Urinary bladder (tissue), 4 donors: ENCODE data around the gene KCNAB2. TPM values are rescaled to one million over a fixed set of nuclear protein-coding genes. Genes with fewer than 3 reads are reported as not detected.
A peak's percentile ranks its signal among the peaks of the same experiment; 100 is the strongest.
"Not testable (repeated sequence)": the region's sequence is repeated elsewhere in the genome, so short reads cannot be mapped to it uniquely, and the experiment has no call there.

Experiments
- DNase-seq: peaks from one replicate; pipeline ENCODE4 v3.0.0-alpha.2; 2015; ENCODE audit errors: extremely low spot score
- H3K27ac ChIP-seq: one replicate; pipeline ENCODE4 v1.5.1; 2013; ENCODE audit warnings: low read depth, mild to moderate bottlenecking, moderate library complexity
- H3K36me3 ChIP-seq: one replicate; pipeline ENCODE4 v1.6.1; 2013; ENCODE audit warnings: mild to moderate bottlenecking, moderate library complexity; ENCODE audit not compliant: insufficient read depth
- H3K4me1 ChIP-seq: one replicate; pipeline ENCODE4 v1.6.1; 2013; ENCODE audit warnings: mild to moderate bottlenecking, moderate library complexity; ENCODE audit not compliant: insufficient read depth
- H3K4me3 ChIP-seq: one replicate; pipeline ENCODE4 v1.5.1; 2013; ENCODE audit warnings: low read depth, low read length
- WGBS: extraction: QIAGEN DNeasy Blood & Tissue Kit; methylation state at CpG from one replicate; pipeline ENCODE4 v1.1.7; 2013; 5-methylcytosine and 5-hydroxymethylcytosine counted together
- polyA plus RNA-seq: library from polyadenylated mRNA; stranded (reverse); fragments of 200-250 nt; gene quantifications from one replicate; pipeline ENCODE4 v1.2.3, GENCODE V29; 2013
- total RNA-seq: library from RNA; depleted of rRNA; stranded (reverse); fragments of >200 nt; gene quantifications from one replicate; pipeline ENCODE4 v1.2.3, GENCODE V29; 2014
- donor health status: healthy with polysubstance abuse.
- donor health status: healthy.

The KCNAB2 gene
- total and polyA plus RNA-seq, 2 donors, result 3.8 to 13.0 TPM

DNA sequence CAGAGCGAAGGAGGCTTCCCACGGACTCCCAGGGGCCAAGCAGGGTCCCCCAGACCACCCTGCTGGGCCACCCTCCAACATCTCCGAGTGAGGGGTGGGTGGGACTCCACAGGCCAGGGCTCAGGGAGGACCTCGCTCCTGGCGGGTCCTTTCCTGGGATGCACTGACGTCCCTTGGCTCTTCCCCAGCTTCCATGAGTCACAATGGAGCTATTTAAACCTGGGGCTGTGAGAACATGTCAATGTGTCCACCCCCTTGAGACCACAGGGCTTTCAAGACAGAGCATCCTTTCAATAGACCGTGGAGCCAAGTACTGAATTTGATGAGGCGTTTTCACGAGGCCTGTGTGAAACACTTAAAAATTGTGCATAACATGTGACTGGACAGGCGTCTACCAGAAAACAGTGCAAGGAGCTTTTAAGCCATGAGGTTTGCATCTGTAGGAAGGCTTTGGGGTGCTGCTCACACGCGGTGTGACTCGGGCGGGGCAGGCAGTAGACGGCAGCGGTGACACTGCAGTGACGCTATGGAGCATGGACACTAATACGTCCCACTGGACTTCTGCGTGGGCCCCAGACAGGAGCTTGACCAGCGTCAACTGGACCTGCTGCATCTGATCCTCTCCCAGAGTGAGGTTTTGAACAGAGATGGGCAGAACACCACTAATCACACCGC lies 29.4 kb upstream of the KCNAB2 start:
- no peak overlapping the region for H3K27ac ChIP-seq
- 78% methylated on average over 21 of the region's 21 CpGs for WGBS

DNA sequence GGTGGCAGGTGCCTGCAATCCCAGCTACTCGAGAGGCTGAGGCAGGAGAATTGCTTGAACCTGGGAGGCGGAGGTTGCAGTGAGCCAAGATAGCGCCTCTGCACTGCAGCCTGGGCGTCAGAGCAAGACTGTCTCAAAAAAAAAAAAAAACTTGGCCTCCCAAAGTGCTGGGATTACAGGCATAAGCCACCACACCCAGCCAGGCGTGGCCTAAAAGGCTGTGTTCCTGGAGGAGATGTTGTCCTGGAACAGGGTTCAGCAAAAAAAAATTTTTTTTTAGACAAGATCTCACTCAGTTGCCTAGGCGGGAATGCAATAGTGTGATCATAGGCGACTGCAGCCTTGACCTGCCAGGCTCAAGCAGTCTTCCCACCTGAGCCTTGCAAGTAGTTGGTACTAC lies 28.0 kb upstream of the KCNAB2 start:
- not testable (repeated sequence) for H3K36me3 ChIP-seq, H3K4me1 ChIP-seq, H3K4me3 ChIP-seq, H3K27ac ChIP-seq, DNase-seq
- WGBS, result 73% methylated on average over 7 of the region's 7 CpGs

More for the DNA sequence above, 29.4 kb upstream of the KCNAB2 start:
- Histone ChIP-seq H3K4me1 (no peaks in the 10 kb centered on the region), H3K4me3 (no peak overlapping the region), H3K36me3 (no peaks in the 10 kb centered on the region)
- no peak for DNase-seq

DNA sequence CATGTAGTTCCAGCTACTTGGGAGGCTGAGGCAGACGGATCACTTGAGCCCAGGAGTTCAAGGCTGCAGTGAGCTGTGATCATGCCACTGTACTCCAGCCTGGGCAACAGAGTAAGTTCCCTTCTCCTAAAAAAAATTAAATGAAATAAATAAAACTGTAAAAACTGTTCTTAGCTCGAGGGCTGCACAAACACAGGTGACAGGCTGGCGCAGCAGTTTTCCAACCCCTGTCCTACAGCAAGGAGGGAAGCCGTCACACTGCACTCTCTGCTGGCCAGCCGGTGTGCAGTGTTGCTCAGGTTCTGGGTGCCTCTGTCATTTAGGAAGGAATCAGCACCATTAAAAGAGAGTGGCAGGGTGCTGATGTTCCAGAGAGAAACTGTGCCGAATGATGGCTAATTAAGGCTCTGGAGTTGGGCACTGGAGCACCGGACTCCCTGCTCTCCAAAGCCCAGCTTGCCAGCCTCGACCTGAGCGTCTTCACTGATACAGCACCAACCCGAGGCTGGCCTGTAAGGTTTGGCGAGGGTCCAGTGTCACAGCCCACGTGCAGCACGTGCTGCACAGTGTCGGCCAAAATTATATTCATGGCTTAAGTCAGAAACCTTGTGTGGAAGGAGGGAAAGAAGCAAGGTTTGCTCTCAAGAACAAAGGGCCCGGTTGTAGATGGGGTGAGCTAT lies 26.4 kb upstream of the KCNAB2 start:
- Histone ChIP-seq H3K4me3 (no peak overlapping the region), H3K36me3 (no peaks in the 10 kb centered on the region), H3K27ac (no peak overlapping the region), H3K4me1 (no peaks in the 10 kb centered on the region)
- DNase-seq, result no peak
- 79% methylated on average over 15 of the region's 15 CpGs for WGBS

DNA sequence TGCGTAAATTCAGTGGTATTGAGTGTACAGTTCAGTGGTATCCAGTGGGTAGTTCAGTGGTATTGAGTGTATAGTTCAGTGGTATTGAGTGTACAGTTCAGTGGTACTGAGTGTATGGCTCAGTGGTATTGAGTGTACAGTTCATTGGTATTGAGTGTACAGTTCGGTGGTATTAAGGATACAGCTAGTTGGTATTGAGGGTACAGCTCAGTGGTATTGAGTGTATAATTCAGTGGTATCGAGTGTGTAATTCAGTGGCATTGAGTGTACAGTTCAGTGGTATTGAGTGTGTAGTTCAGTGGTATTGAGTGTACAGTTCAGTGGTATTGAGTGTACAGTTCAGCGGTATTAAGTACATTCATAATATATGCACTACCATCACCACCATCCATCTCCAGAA lies 23.5 kb upstream of the KCNAB2 start:
- DNase-seq, result no peak
- no peaks in the 10 kb centered on the region for H3K4me1 ChIP-seq
- H3K4me3 ChIP-seq, result no peak overlapping the region
- no peaks in the 10 kb centered on the region for H3K36me3 ChIP-seq
- H3K27ac ChIP-seq, result no peak overlapping the region
- WGBS, result 98% methylated on average over 4 of the region's 4 CpGs

DNA sequence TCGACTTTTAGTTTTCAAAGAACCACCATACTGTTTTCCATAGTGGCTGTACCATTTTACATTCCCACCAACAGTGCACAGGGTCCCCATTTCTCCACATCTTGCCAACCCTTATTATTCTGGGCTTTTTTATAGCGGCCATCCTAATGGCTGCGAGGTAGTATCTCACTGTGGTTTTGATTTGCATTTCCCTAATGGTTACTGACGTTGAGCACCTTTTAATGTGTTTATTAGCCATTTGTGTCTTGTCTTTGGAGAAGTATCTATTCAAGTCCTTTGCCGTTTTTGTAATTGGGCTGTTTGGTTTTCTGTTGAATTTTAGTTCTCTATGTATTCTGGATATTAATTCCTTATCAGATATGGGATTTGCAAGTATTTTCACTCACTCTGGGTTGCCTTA lies 22.3 kb upstream of the KCNAB2 start:
- H3K4me3 ChIP-seq, result no peak overlapping the region
- DNase-seq, result no peak
- no peak overlapping the region for H3K27ac ChIP-seq
- H3K36me3 ChIP-seq, result no peaks in the 10 kb centered on the region
- no peaks in the 10 kb centered on the region for H3K4me1 ChIP-seq
- WGBS, result 80% methylated on average over 5 of the region's 5 CpGs

DNA sequence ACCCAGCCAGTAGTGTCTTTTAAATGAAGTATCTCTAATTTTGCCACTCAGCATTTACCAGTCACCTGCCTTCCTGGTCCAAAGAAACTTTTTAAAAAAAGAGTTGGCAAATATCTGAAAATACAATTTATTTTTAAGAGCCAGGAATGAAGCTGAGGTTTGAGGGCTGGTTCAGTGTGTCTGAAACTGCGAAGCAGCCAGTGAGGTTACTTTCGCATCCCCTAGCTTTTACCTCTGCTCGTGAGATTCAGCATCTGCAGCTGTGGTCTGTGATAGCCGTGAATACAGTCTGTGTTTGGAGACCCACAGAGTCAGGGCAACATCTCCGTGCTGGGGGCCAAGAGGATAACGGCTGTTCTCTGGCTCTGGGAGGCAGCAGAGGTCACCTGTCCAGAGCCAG lies 21.3 kb upstream of the KCNAB2 start:
- Histone ChIP-seq H3K27ac (no peak overlapping the region), H3K4me3 (no peak overlapping the region), H3K4me1 (no peaks in the 10 kb centered on the region), H3K36me3 (no peaks in the 10 kb centered on the region)
- no peak for DNase-seq
- 82% methylated on average over 6 of the region's 6 CpGs for WGBS

DNA sequence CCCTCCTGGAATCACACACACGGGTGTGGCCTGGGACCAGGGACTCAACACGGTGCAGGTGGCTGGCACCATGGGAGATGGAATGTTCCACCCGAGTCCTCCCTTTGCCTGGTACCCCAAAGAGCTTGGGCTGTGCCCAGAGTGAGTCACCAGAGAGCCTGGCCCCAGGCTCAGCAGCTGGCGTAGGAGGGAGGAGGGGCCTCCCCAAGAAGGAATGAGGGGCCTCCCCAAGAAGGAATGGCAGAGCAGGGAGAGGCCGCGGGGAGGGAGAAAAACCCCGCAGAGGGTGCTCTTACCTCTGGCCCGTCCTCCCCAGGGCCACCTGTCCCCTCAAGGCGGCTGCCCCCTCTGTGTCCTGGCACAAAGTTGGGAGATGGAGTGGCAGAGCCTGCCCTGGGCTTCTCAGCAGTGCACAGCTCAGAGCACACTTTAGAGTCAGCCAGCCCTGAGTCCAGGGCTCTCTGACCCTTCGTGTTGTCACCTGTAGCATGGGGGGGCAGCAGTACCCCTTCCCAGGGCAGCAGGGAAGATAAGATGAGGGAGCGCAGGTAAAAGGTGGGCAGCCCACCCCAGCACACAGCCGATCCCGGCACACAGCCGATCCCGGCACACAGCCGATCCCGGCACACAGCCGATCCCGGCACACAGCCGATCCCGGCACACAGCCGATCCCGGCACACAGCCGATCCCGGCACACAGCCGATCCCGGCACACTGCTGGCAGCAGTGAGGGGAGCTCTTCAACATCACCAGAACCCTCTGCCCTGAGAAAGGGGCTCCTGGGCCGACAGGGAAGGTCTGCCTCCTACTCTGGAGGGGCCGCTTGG lies 20.2 kb upstream of the KCNAB2 start:
- Histone ChIP-seq H3K4me1 (no peaks in the 10 kb centered on the region), H3K36me3 (no peaks in the 10 kb centered on the region), H3K4me3 (no peak overlapping the region), H3K27ac (peak overlapping the region; percentile 14)
- no peak for DNase-seq
- WGBS, result 59% methylated on average over 29 of the region's 29 CpGs

DNA sequence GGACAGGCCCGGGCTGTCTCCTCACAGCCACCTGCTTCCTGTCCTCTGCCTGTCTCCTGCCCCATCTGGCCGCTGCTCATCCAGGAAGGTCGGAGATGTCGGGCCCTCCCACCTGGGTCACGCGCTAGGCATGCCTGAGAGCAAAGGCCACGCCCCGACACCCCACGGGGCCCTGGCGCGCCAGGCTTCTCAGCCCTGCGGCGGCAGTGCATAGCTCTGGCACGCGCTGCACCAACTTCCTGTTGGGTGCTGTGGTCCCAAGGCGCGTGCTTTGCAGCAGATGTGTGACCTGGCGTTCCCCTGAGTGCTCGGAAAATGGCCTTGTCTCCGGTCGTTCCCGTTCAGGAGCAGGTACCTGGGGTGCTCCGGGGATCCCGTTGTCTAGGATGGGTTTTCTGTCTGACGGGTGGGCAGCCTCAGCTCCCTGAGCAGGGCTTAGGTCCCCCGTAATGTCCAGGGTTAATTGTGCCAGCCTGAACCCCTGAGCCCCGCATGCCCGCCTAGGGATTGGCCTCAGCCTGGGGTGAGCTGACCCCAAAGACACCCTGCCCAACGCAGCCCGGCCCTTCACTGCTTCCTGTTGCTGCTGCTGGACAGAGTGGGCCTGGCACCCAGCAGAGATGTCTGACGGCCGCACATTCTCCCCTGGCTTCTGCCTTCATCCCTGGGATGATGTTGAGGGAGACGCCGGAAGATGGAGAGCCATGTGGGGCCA lies 19.4 kb upstream of the KCNAB2 start:
- Histone ChIP-seq H3K4me1 (no peaks in the 10 kb centered on the region), H3K4me3 (peak overlapping the region; percentile 11), H3K27ac (peak overlapping the region; percentile 14), H3K36me3 (no peaks in the 10 kb centered on the region)
- no peak for DNase-seq
- 44% methylated on average over 34 of the region's 34 CpGs for WGBS

DNA sequence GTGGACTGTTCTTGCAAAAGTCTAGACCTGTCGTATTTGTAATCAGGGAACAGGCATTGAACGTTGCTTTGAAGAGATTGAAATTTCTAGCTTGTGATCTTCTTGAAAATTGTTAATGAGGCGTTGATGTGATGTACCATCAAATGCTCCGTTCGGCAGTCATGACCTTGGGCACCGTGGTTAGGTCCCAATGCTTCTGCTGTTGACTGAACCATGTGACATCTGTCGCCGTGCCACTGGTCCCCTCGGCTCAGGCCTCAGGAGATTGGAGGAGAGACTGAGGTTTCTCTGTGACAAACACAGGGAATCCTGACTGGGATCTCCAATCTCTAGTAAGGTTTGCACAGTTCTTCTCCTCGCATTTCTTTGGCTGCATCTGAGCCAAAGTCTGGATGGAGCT lies 18.1 kb upstream of the KCNAB2 start:
- Histone ChIP-seq H3K4me1 (no peaks in the 10 kb centered on the region), H3K4me3 (no peak overlapping the region), H3K27ac (no peak overlapping the region), H3K36me3 (no peaks in the 10 kb centered on the region)
- WGBS, result 74% methylated on average over 10 of the region's 10 CpGs
- DNase-seq, result no peak

DNA sequence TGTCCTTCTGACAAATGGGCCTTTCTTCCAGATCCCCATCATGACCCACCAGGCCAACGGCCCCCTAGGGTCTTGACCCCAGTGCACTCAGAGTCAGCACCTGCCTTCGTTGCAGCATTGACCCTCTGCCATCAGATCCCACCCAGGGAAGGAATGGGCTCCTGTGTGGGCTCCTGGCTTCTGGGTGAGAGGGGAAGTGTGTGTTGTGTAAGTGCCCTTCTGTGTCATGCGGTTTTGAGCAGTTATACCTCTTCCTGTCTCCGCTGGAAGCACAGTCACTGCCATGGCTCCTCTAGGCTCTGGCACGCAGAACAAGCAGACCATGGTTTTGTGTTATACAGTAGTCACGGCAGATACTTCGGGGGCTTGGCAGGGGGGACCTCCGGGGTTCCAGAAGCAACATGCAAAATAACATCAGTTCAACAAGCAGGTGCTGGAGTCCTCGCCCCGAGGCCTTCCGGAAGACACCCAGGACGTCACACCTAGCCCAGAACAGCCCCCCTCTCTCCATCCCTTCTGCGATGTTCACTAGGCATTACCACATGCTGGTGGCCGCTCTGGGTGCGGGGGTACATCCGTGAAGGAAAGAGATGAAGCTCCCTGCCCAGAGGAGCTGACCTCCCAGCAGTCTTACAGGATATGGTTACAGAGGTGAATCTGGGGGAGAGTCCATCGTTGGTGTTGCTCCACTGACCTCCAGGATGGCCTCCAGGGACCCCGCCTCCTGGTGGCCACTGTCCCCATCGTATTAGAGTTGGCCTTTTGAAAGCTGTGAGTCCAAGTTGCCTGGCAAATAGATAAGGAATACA lies 17.4 kb upstream of the KCNAB2 start:
- DNase-seq, result no peak

DNA sequence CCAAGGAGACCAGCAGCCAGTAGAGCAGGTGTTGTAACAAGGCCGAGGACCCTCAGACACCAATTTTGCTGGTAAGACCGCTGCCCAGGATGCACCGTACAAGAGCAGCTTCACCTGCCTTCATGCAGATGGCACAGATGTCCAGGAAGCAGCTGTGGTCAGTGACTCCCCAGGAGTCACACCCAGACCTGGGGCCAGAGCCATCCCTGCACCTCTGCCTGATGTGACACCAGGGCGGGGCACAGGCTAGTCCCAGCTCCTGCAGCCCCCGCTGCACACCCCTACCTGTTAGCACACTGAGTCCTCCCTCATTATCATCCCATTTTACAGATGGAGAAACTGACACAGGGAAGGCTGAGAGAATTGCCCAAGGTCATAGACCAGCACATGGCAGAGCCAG lies 16.3 kb upstream of the KCNAB2 start:
- DNase-seq, result no peak
- no peaks in the 10 kb centered on the region for H3K36me3 ChIP-seq
- H3K27ac ChIP-seq, result no peak overlapping the region
- no peak overlapping the region for H3K4me3 ChIP-seq
- 98% methylated on average over 5 of the region's 5 CpGs for WGBS
- H3K4me1 ChIP-seq, result no peaks in the 10 kb centered on the region

More for the DNA sequence above, 17.4 kb upstream of the KCNAB2 start:
- WGBS, result 77% methylated on average over 19 of the region's 19 CpGs
- Histone ChIP-seq H3K4me1 (no peaks in the 10 kb centered on the region), H3K4me3 (no peak overlapping the region), H3K27ac (no peak overlapping the region), H3K36me3 (no peaks in the 10 kb centered on the region)

DNA sequence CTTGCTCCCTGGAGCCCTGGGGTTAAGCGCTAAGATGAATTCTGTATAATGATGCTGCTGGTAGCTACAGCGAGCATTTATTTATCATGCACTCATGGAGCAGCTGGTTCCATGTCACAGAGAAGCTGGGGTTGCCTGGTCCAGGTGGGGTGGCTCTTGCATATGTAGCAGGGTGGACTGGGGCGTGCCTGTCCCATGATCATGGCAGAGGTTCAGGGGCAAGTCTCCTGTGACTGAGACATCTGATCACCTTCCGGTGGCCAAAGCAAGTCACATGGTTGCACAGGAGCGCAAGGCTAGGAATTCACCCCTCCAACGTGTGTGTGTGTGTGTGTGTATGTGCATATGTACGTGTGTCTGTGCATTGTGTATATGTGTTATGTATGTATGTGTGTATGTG lies 15.6 kb upstream of the KCNAB2 start:
- Histone ChIP-seq H3K36me3 (no peaks in the 10 kb centered on the region), H3K4me1 (no peaks in the 10 kb centered on the region), H3K4me3 (no peak overlapping the region), H3K27ac (no peak overlapping the region)
- no peak for DNase-seq
- 90% methylated on average over 7 of the region's 7 CpGs for WGBS
